ENCODE results near the gene TMEM131L.

The TMEM131L gene

GRCh38 chr4:153537493-153537960 lies 71.4 kb downstream of the TMEM131L start:
- TF ChIP-seq, protein P1, sequence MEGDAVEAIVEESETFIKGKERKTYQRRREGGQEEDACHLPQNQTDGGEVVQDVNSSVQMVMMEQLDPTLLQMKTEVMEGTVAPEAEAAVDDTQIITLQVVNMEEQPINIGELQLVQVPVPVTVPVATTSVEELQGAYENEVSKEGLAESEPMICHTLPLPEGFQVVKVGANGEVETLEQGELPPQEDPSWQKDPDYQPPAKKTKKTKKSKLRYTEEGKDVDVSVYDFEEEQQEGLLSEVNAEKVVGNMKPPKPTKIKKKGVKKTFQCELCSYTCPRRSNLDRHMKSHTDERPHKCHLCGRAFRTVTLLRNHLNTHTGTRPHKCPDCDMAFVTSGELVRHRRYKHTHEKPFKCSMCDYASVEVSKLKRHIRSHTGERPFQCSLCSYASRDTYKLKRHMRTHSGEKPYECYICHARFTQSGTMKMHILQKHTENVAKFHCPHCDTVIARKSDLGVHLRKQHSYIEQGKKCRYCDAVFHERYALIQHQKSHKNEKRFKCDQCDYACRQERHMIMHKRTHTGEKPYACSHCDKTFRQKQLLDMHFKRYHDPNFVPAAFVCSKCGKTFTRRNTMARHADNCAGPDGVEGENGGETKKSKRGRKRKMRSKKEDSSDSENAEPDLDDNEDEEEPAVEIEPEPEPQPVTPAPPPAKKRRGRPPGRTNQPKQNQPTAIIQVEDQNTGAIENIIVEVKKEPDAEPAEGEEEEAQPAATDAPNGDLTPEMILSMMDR (IDR thresholded peaks at IDR 0.05; ENCODE audit: low read depth, low read length, missing control alignments): no peak

GRCh38 chr4:153538487-153539357 lies 72.6 kb downstream of the TMEM131L start:
- no peak for DNase-seq (ENCODE audit: extremely low read depth, low read depth)
- TF ChIP-seq, protein P1 (IDR thresholded peaks at IDR 0.05; ENCODE audit: low read depth, low read length, missing control alignments): no peak
- H3K4me3 ChIP-seq (replicated peaks; ENCODE audit: low read depth, low read length): no peak overlapping the region; the same call in 1 of the 2 replicates

More at GRCh38 chr4:153537493-153537960, 71.4 kb downstream of the TMEM131L start:
- DNase-seq (ENCODE audit: extremely low read depth, low read depth): no peak
- no peak overlapping the region for H3K4me3 ChIP-seq (replicated peaks; ENCODE audit: low read depth, low read length)

DNA sequence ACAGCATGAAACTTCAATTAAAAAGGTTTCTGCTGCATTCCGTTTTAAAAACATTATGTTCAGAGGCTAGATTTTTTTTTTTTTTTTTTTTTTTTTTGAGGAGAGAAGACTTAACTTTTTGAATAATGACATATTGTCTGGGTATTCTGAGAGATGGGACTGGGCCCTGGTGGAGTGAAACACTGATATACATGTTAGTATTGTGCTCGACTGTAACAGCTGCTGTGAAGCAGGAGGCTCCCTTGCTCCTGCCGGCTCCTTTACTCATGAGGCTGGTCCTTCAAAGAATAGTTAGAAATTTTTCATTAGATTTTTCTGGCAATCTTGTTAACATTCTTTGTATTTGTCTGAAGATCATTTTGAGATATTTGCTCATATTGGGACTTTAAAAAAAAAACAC lies 73.3 kb downstream of the TMEM131L start:
- TF ChIP-seq, protein P1 (IDR thresholded peaks at IDR 0.05; ENCODE audit: low read depth, low read length, missing control alignments): no peak
- no peak overlapping the region for H3K4me3 ChIP-seq (replicated peaks; ENCODE audit: low read depth, low read length)
- DNase-seq (ENCODE audit: extremely low read depth, low read depth): no peak

- H3K4me3 ChIP-seq (replicated peaks; ENCODE audit: low read depth, low read length): no peak overlapping the region
- DNase-seq (ENCODE audit: extremely low read depth, low read depth): peak; percentile 49
- TF ChIP-seq, protein P1 (IDR thresholded peaks at IDR 0.05; ENCODE audit: low read depth, low read length, missing control alignments): no peak
Measured at GRCh38 chr4:153541456-153542096, 75.4 kb downstream of the TMEM131L start.

- TF ChIP-seq, protein P1 (IDR thresholded peaks at IDR 0.05; ENCODE audit: low read depth, low read length, missing control alignments): no peak
- H3K4me3 ChIP-seq (replicated peaks; ENCODE audit: low read depth, low read length): no peak overlapping the region
- DNase-seq (ENCODE audit: extremely low read depth, low read depth): no peak
Measured at GRCh38 chr4:153542131-153542530, 76.0 kb downstream of the TMEM131L start.

DNA sequence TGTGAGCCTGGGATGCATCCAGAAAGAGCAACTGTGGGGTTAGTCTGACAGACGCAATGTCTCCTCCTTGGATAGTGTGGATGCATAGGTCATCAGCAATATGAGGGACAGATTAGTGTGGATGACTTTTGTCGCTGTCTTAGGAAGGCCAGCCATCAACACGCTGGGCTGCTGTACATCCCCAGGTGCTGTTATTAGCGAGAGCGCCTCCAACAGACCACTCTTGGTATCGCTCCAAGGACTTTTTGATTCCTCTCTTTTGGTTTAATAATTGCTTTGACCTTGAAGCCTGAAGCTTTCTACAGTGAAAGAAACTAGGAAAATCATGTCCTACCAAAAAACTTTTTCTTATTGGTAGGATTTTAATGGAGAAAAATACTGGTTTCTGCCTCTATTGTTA lies 76.7 kb downstream of the TMEM131L start:
- no peak for DNase-seq (ENCODE audit: extremely low read depth, low read depth)
- H3K4me3 ChIP-seq (replicated peaks; ENCODE audit: low read depth, low read length): no peak overlapping the region
- TF ChIP-seq, protein P1 (IDR thresholded peaks at IDR 0.05; ENCODE audit: low read depth, low read length, missing control alignments): no peak
